HG03097 (cell line): ENCODE results near the gene HDAC4.

Source experiments
- ATAC-seq: cut with Tn5 transposase; IDR thresholded peaks from one replicate; pipeline ENCODE4 v1.9.1; 2021; ENCODE audit not compliant: unreplicated experiment, low FRiP score

The HDAC4 gene

DNA sequence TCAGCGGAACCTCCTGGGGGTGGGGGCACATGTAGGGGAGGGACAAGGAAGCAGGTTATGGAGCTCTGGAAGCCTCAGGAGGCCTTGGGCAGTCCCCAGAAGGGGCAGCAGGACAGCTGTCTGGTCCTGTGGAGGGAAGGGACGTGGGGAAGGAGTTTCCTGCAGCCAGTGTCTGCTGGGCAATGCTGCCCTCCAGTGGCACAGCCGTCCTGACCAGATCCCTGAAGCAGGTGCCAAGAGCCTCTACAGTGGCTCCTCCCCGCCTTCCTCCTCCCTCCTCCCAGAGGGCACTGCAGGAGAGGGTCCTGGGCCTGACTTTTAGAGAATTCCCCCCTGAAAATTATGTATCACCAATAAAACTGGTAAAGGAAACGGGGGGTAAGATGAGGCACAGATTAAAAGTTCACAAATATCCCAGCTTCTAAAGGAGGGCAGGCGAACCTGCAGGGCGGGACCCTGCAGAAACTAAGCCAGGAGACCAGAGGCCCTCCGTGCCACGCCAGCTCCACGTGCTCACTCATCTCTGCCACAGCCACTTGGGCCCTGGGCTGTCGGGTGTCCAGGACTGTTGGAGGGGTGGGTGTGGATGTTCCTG, 294.4 kb downstream of the HDAC4 start:
- ATAC-seq: no peak

DNA sequence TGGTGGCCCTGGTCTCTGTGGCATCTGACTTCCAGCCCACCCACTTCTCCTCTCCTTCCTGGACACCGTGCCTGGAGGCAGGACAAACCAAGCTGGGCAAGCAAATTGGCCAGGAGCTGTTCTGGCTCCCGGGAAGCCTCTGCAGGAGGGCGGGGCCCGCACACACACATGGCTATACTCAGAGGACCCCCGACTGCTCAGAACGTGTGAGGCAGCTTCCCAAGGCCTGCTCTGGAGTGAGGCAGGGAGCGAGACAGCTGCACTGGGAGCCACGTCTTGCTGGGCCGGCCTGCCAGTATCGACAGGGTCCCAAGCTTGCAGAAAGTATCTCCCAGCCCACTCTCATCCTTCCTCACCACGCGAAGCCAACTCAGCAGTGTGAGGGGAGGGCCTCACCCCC, 295.6 kb downstream of the HDAC4 start:
- ATAC-seq: no peak

DNA sequence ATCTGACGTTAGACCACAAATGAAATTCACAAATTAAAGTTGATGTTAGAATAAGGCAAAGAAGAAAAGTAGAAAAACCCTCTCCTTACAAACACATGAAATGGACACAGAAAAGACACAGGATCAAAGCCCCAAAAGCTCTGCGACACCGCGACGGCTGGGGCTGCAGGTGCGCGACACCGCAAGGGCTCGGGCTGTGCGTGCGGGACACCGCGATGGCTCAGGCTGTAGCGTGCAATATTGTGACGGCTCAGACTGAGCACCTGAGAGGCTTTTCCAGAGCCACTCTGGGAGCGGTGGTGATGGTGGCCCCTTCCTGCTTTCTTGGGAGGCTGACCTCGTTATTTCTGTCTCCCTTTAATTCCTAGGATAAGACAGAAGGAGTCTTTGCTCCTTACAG, 296.0 kb downstream of the HDAC4 start:
- ATAC-seq: no peak

DNA sequence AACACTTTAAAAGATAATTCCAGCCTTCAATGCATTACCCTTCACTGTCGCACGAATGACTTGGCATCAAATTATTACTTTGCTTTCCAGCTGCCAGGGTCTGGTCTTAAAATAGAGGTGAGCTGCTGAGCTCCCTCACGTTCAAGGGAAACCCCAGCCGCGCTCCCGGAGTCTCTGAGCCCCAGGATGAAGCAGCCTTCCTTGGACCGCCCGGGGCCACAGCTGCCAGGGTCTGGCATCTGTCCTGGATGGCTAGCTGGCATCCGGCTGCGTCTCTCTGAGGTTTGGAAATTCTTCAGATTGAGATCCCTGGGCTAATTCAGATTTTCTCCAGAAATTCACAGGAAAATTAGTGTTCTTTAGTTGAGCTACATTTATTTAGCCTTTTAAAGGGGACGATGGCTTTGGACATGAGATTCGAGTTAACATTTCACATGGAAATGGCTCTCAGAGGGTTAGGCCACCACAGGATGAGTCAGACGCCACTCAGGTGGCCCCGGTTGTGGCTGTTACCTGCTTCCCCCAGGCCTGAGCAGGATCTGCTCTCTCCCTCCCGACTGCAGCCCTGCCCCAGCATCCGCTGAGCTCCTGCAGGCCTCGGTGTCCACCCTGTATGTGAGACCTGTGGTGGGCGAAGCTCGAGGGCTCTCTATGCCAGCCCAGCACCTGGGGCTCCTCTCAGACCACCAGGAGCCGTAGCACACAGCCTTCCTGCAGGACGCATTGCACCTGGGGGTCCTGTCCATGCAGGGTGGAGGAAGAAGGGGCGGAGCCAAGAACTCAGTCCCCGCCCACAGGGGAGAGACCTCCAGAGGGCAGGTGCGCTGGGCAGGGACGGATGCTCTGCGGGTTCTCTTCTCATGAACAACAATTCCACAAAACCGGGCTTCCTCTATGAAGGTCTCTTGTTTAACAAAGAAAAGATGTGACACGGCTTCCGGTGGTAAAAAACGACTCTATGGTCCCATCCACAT, 297.4 kb downstream of the HDAC4 start:
- ATAC-seq: no peak

DNA sequence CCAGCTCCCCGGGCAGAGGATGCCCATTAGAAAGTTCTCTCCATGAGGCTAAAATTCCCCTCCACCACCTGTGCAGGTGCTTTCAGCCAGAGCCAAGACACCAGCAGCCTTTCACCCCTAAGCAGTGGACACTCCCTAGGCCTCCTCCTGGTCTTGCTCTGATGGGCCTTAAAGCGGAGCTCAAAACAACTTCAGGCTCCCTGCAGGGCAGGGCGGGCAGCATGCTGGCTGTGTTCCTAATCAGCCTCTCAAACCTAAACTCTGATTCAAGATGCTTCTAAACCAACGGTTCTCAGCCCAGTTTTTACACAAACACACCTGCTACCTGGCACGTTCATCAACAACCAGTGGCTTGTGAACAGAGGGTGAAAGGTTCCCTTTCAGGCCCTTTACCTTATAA, 298.6 kb downstream of the HDAC4 start:
- no peak for ATAC-seq

DNA sequence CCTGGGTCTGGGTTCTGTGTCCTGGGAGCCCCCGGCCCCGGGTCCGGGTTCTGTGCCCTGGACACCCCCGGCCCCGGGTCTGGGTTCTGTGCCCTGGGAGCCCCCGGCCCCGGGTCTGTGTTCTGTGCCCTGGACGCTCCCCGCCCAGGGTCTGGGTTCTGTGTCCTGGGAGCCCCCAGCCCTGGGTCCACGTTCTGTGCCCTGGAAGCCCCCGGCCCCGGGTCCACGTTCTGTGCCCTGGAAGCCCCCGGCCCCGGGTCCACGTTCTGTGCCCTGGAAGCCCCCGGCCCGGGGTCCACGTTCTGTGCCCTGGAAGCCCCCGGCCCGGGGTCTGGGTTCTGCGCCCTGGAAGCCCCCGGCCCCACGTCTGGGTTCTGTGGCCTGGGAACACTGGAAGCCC, 299.0 kb downstream of the HDAC4 start:
- no peak for ATAC-seq

DNA sequence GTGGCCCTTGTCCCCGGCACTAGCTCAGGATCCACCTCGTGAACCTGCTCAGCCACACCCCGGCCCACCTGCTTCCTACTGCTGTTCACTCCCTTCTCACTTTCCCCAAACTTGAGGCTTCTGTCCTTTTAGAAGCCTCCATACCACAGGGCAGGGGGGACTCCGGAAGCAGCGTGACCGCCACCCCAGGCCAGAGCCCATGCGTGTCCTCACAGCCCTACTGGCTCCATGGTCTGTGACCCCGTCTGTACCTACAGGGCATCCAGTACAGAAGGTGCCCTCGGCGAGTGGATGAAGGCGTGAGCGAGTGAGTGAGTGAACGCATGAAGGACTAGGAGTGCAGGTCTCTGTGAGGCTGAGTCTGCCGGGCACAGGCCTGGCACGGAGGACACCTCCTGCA, 299.7 kb downstream of the HDAC4 start:
- no peak for ATAC-seq

DNA sequence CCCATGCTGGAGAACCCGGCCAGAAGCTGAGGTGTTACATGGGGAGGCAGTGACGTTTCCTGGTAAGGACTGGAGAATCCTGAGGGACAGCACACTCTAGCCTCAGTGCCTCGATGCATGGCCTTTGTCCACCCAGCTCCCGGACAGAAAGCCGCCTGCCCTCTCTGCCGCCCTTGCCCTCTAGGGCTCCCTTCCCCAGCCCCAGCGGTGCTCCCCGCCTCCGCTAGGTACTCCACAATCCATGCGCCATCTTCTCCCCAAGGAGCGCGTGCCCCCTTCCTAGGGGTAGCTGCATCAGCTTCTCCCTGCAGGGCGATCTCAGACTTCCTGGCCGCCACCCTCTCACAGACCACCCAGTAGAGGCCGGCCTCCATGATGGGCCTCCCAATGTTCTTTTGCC, 301.3 kb downstream of the HDAC4 start:
- no peak for ATAC-seq

DNA sequence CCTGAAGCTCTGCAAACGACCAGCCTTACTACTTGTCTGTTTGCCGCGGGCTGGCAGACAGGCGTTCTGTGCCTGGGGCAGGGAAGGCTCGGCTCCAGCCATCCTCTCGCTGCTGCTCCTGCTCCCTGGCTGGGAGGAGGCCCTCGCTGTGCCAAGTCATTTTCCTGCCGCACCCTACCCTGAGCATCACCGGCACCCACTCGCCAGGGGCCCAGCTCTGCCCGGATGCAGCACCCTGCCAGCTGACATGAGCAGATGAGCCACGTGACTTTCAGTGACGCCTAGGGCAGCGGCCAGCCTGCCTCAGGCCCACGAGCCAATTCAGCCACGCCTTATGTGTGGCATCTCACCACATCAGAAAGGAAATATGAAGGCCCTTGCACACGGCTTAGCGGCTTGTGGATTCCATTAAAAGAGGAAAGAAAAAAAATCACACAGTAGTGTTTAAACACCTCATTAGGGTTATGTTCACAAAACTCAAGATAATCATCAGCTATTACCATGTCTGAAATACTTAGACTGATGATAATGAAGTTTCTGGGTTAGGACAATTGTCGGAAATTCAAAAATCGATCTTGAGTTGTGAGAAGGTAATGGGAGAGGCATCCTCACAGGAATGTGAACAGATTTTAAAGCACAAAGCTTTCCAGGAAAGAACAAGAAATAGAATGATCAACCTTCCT, 302.4 kb downstream of the HDAC4 start:
- no peak for ATAC-seq

DNA sequence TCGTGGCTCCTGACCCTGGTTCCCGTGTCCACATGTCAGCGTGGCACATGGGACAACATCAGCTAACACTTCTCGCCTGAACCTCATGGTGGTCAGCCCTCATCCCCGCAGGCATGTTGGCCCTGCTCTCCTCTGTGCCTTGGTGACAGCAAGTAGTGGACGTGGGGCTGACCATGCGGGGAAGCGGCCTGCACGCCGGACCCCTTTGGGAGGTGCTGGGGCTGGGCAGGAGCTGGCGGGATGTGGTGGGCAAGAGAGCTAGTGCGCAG, 303.5 kb downstream of the HDAC4 start:
- no peak for ATAC-seq

DNA sequence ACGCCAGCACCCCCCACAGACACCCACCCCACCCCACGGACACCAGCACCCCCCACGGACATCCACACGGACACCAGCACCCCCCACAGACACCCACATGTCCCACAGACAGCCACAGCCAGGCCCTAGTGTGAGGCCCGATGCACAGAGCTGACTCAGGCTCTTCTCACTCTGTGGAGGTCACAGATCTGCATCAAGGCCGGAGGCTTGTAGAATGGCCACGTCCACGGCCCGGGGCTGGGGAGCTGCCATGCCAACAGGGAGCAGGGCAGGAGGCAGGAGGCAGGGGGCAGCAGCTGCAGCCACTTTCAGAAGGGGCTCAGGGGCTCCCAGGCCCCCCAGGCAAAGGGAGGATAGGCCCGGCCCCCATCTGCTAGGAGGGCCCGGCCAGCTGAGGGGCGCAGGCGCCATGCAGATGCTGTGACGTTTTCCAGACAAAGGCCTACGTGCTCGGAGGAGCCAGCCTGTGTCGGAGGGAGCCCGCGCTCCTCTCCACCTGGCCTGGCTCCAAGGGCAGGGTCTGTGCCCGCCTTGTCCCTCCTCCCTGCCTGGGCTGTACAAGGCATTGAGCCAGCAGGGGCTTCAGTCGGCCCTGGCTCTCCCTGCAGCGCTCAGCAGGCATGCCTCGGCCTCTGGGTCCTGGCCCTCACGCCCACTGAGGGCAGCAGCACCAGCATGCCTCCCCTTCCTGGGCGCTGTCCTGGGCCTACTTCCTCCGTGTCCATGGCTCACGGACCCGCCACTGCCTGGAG, 304.0 kb downstream of the HDAC4 start:
- no peak for ATAC-seq

DNA sequence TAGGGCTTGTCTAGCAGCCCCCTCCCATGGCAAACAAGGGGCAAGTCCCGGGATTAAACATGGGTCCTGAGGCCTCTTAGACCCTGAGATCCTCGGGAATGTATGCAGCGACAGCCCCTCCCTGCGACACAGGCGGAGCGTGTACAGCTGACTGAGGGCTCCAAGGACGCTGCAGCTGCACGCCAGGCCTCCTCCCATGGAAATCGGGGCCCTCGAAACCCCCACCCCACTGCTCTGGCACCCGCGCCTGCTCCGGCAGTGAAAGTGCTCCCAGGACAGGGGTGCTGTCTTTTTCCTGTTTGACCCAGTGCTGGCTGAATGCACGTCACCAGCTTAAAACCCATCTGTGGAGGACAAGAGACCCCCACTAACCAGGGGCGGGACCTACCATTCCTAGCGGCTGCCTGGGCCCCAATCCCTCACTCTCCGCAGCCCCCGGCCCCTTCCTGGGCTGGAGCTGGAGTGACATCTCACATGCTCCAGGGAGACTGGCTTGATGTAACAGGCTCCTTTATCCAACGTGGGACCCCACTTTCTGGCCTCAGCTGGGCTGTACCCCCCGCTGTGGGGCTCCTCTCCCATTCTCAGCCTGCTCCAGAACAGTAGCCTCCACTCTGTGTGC, 305.2 kb downstream of the HDAC4 start:
- no peak for ATAC-seq

DNA sequence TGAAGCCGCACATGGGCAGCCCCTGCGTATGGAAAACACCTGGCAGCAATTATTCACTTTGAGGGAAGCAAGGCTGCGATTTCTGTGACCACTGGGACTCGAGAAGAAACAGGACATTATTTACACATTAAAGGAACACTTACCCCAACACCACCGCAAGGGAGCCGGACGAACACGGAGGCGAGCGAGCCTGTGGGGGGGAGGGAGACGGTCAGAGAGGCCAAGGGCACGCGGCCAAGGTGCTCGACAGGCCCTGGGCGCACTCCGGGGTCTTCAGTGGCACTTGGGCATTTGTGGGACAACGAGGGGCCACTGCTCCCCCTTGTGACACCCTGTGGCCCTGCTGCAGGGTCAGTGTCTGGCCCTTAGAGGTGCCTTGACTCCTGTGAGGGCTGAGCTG, 306.0 kb downstream of the HDAC4 start:
- no peak for ATAC-seq

DNA sequence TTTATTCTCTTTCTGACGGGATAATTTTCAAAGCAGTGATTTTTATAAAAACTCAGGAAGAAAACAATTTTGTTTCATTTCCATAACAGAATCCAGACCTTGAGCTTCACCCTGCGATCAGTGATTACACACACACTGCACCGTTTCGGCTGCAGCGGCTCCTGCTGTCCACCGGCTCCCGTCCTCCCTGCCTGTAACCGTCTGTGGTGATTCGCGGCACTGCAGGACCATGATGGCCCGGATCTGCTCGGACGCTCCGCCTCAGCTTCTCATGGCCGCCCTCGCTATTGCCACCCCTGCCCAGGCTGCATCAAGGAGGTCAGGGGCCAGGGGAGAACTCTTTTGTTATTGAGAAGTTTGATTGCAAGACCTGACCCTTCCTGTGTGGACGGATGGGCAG, 306.9 kb downstream of the HDAC4 start:
- no peak for ATAC-seq

DNA sequence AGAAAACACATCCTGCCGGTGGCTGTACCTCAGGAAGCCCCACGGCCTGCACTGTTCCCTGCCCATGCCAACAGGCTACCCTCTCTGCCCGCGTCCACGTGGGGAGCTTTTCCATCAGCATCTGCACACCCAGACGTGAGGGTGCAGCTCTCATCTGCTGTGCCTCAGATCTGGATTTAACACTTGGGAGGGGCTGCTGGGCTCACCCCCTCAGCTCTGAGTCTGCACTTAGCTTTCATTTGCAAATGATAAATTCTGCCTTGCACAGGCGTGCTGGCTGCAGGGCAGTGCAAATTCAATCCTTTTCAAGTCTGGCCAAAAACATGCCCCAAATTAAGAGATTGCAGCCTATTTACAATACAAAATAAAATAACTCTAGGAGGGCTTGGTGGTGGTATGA, 307.3 kb downstream of the HDAC4 start:
- ATAC-seq: no peak

DNA sequence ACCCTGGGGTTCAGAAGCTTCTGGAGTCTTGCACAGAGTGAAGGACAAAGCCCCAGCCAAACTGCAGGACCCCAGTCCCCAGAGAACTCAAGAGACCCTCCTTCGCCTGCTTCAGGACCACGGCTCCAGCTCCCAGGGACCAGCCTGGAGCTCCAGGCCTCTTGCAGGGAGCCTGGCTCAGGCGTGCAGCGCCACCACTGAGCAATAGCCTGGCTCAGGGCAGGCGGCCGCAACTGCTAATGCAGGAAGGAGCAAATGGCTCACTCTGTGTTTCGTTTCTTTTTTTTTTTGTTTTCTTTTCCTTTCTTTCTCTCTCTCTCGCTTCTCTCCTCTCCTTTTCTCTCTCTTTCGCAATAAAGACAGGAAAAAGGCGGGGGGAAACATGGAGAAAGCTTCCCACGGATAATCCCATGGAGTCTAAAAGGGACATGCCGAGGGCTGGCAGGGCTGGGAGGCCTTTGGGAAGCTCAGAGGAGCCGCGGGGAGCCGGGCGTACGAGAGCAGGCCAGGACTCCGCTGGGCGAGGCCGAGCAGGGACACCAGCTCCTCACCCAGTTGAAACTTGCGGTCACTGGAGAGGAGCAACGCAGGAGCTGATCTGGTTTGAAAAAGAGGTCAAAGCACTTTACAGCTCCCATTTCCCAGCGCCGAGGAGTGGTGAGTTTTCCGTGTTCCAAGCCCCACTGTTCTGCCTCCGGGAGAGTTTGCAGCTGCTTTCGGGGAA, 308.1 kb downstream of the HDAC4 start:
- no peak for ATAC-seq

DNA sequence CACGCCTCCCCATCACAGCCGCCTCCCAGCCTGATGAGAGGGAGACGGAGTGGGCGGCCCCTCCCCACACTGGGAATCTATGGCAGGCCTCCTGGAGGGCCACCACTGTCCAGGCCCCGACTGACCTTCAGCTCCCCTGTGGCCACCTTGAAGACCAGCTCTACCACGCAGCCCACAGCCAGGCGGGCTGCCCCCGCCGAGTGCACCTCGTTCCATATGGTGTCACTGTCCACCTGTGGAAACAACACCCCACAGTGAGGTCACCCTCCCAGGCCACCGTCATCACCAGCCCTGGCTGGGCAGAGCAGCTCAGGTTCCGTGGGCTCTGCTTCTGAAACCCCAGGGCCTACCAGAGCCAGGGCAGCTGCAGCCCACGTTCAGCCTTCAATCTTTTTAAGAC, 310.9 kb downstream of the HDAC4 start:
- no peak for ATAC-seq

DNA sequence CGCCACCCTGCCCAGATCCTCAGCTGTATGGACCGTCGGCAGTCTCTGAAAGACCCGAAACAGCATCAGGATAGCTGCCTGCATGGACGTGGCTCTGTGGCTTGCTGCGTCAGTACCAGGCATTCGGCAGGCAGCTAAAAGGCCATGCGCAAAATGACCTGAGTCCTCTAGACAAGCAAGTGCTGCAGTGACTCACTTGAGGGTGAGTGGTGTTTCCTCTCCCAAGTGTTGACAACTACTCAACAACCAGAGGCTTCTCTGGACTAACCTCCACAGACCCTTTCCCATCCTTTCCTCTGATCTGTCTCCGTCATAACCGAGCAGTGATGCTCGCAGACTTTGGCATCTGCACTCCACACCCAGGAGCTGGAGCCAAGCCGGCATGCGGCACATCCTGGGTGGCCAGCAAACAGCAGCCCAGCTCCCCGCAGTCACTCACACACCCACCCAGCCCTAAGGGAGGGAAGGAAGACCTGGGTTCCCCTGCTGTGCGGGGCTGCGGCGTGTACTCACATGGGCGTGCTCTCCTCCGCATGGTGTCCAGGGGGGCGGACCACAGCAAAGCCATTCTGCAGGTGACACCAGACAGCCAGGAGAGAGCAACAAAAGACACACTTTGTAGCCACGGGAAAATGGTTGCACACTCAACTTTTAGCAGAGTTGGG, 313.6 kb downstream of the HDAC4 start:
- ATAC-seq: no peak

DNA sequence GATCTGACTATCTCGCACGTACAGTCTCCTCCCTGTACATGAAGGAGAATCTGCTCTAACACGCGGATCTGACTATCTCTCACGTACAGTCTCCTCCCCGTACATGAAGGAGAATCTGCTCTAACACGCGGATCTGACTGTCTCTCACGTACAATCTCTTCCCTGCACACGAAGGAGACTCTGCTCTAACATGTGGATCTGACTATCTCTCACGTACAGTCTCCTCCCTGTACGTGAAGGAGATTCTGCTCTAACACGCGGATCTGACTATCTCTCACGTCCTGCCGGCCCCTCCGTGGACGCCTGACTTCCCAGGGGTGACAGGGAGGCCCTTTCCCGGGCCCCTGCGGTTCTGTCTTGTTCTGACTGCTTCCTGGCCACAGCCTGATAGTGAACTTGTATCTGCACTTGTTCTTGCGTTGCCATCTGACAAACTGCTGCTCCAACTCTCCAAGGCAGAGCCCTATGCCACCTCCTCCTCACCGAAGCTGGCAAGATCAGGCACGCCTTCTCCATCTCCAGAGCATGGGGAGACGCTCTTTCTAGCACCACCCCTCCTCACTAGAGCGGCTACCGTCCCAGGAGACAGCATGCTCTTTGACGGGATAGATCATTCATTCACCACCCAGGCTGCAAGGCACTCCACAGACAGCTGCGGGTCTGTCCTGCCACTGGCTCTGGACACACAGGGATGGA, 314.3 kb downstream of the HDAC4 start:
- ATAC-seq: no peak
